ENCODE results near the gene TEX2. TPM values are rescaled to one million over a fixed set of nuclear protein-coding genes. Genes with fewer than 3 reads are reported as not detected.

The TEX2 gene
- polyA plus RNA-seq, 3 donors: 6.5 to 8.7 (median 7.8) TPM

GRCh38 chr17:64173646-64174045 is 89.4 kb downstream of the TEX2 start:
- TF ChIP-seq CTCF (IDR thresholded peaks at IDR 0.05): no peak
- Histone ChIP-seq H3K4me3 (replicated peaks in 1 of 3; ENCODE audit: low read depth in 2 of 3, low read length in 3 of 3) (no peak overlapping the region), H3K4me2 (replicated peaks; ENCODE audit: extremely low read depth, low read length, poor library complexity, severe bottlenecking) (no peak overlapping the region), H3K9ac (ENCODE audit: insufficient read depth, low read length, poor library complexity, severe bottlenecking) (peak overlapping the region; percentile 55), H3K9me3 (replicated peaks in 1 of 2; ENCODE audit: control insufficient read depth in 1 of 2, insufficient read depth in 1 of 2, low read length in 2 of 2) (no peaks in the 10 kb centered on the region), H3K4me1 (ENCODE audit: control insufficient read depth in 1 of 2, insufficient read depth in 2 of 2, low read length in 2 of 2) (peaks cover 46 to 54% of the 10 kb centered on the region in 2 donors), H2AFZ (ENCODE audit: insufficient read depth, low read depth, low read length, poor library complexity, severe bottlenecking) (peak overlapping the region; percentile 25), H3K27ac (ENCODE audit: low read depth in 1 of 2, low read length in 2 of 2) (peak overlapping the region; percentile 82 to 94), H4K20me1 (ENCODE audit: insufficient read depth, low read length) (no peaks in the 10 kb centered on the region), H3K79me2 (ENCODE audit: insufficient read depth, low read length) (peaks cover 52% of the 10 kb centered on the region), H3K27me3 (ENCODE audit: control insufficient read depth in 2 of 2, insufficient read depth in 2 of 2, low read length in 2 of 2) (no peaks in the 10 kb centered on the region), H3K36me3 (replicated peaks in 1 of 2; ENCODE audit: control insufficient read depth in 1 of 2, insufficient read depth in 2 of 2, low read length in 2 of 2) (peaks cover 7 to 30% of the 10 kb centered on the region in 2 donors)
- peaks cover 0 to 1% (median 0%) of the 10 kb centered on the region in 7 donors for H3K9me3 Mint-ChIP-seq
- no peaks in the 10 kb centered on the region for H3K27me3 Mint-ChIP-seq (ENCODE audit: low read depth in 3 of 3)
- H3K4me3 Mint-ChIP-seq: no peak overlapping the region
- peaks cover 31 to 51% of the 10 kb centered on the region in 2 donors for H3K36me3 Mint-ChIP-seq
- no CpG with 5 or more reads among the region's 3 CpGs for WGBS (ENCODE audit: insufficient coverage)
- H3K4me1 Mint-ChIP-seq: peaks cover 48% of the 10 kb centered on the region
- intact Hi-C loops (cut with micrococcal nuclease): no loop called here
- H3K27ac Mint-ChIP-seq: peak overlapping the region; percentile 95 to 99 (median 98)
- peak in 1 of 3 donors; percentile 36 for DNase-seq

GRCh38 chr17:64172510-64172909 is 90.5 kb downstream of the TEX2 start:
- Mint-ChIP-seq H3K27ac (peak overlapping the region in 5 of 7 donors; percentile 13 to 78 (median 47)), H3K27me3 (ENCODE audit: low read depth in 3 of 3) (peaks cover 0 to 2% (median 0%) of the 10 kb centered on the region in 3 donors), H3K4me3 (no peak overlapping the region), H3K9me3 (peaks cover 0 to 1% (median 0%) of the 10 kb centered on the region in 7 donors), H3K36me3 (peaks cover 40 to 57% of the 10 kb centered on the region in 2 donors), H3K4me1 (peaks cover 36% of the 10 kb centered on the region)
- no peak overlapping the region for H3K4me3 ChIP-seq (replicated peaks in 1 of 3; ENCODE audit: low read depth in 2 of 3, low read length in 3 of 3)
- peaks cover 17 to 40% of the 10 kb centered on the region in 2 donors for H3K36me3 ChIP-seq (replicated peaks in 1 of 2; ENCODE audit: control insufficient read depth in 1 of 2, insufficient read depth in 2 of 2, low read length in 2 of 2)
- H3K79me2 ChIP-seq (ENCODE audit: insufficient read depth, low read length): peaks cover 41% of the 10 kb centered on the region
- no peak overlapping the region for H3K9ac ChIP-seq (ENCODE audit: insufficient read depth, low read length, poor library complexity, severe bottlenecking)
- no peaks in the 10 kb centered on the region for H3K27me3 ChIP-seq (ENCODE audit: control insufficient read depth in 2 of 2, insufficient read depth in 2 of 2, low read length in 2 of 2)
- no peak overlapping the region for H2AFZ ChIP-seq (ENCODE audit: insufficient read depth, low read depth, low read length, poor library complexity, severe bottlenecking)
- no peak for DNase-seq
- peaks cover 36 to 42% of the 10 kb centered on the region in 2 donors for H3K4me1 ChIP-seq (ENCODE audit: control insufficient read depth in 1 of 2, insufficient read depth in 2 of 2, low read length in 2 of 2)
- no peaks in the 10 kb centered on the region for H4K20me1 ChIP-seq (ENCODE audit: insufficient read depth, low read length)
- TF ChIP-seq CTCF (IDR thresholded peaks at IDR 0.05): no peak
- intact Hi-C loops (cut with micrococcal nuclease): no loop called here
- no CpG with 5 or more reads among the region's 3 CpGs for WGBS (ENCODE audit: insufficient coverage)
- no peak overlapping the region for H3K4me2 ChIP-seq (replicated peaks; ENCODE audit: extremely low read depth, low read length, poor library complexity, severe bottlenecking)
- no peaks in the 10 kb centered on the region for H3K9me3 ChIP-seq (replicated peaks in 1 of 2; ENCODE audit: control insufficient read depth in 1 of 2, insufficient read depth in 1 of 2, low read length in 2 of 2)
- H3K27ac ChIP-seq (ENCODE audit: low read depth in 1 of 2, low read length in 2 of 2): no peak overlapping the region

All from CD14-positive monocyte (primary cell).